ENCODE results near the gene GABBR2. TPM values are rescaled to one million over a fixed set of nuclear protein-coding genes. Genes with fewer than 3 reads are reported as not detected.

GABBR2 gene
- polyA plus RNA-seq, 3 donors, result 3.6 to 6.0 (median 3.8) TPM

DNA sequence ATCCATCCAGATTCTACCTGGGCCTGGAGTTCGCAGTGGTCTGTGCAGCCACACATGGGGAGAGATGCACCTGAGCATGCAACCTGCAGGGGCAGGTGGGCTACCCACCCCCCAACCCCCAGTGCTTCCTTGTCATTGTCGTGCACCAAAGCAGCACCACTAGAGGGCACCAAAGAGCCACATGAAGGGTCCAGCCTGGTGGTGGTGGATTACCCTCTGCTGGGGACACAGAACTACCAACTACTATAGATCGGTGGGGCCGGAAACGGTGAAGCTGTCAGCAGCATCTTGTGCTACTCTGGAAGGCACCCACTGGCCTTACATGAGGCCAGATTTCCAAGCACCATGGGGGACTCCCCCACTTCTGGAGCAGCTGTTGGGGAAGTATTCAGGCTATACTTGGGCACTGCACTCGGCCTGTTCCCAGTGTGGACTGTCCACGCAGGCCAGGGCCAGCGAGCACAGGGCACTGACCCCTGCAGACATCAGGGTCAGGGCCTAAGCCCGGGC, 393.1 kb downstream of the GABBR2 start:
- DNase-seq (ENCODE audit: low read depth in 3 of 3, low spot score in 2 of 3), result peak; percentile 74 to 83 (median 76)

DNA sequence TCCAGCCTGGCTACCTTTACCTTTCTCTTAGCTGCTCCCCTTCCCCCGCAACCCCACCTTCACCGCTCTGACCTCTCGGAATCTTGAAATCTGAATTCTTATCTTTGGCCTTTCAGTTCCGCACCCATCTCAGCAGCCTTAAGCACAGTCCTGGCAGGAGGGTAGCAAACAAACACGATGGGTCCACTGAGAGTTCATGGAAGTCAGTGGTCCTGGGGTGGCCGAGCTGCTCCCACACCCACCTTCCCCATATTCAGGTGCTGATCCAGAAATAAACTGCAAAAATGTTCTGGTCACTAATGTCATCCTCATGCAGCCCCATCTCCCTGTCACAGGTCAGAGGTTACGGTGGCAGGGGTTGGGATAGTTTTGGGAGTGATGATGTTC, 393.7 kb downstream of the GABBR2 start:
- DNase-seq (ENCODE audit: low read depth in 3 of 3, low spot score in 2 of 3), result no peak

- no peak for DNase-seq (ENCODE audit: low read depth in 3 of 3, low spot score in 2 of 3)
These were observed 394.2 kb downstream of the GABBR2 start for GRCh38 chr9:98314381-98315066.

DNA sequence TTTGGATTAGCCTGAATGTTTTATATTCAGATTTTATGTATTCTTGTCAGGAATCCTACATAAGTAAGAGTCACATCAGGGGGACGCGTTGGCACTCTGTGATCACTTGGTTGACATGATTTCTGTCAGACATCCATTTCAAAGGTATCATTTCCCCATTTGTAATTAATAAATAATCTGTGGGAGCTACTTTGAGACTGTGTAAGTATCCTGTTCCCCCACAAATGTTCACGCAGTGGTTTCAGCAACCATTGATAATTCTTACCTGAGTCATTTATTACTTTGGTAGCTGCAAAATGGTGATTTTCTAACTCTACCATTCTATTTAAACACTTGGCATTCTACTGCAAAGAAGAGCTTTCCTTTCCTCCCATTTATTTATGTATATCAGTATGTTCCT, 396.4 kb downstream of the GABBR2 start:
- DNase-seq (ENCODE audit: low read depth in 3 of 3, low spot score in 2 of 3), result no peak

GRCh38 chr9:98311541-98311940, 397.2 kb downstream of the GABBR2 start:
- no peak for DNase-seq (ENCODE audit: low read depth in 3 of 3, low spot score in 2 of 3)

DNA sequence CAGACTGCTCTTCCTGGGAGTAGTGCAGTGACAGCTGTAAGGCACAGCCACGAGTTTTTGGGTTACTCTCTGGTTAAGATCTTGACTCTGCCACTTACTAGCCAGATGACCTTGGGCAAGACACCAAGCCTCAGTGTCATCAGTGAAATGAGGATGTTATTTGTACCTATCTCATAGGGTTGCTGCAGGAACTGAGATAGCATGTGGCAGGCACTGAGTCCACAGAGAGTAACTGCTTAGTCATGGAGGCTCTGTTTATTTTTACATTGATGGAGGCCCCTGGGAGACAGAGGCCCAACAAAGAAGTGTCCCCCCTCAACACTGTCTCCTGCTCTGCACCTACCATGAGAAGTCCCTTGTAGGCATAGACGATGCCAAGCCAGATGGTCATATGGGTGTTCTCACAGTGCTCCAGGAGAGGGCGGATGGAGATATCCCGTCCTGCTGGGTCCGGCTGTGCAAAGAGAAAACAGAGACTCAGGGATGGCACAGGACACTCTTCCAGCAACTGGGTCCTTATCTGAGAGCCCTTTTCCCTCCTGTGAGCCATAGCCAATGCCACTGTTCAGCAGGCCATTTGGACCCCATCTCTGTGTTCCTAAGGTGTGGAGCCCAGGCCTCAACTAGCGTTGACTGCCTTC, 397.9 kb downstream of the GABBR2 start:
- DNase-seq (ENCODE audit: low read depth in 3 of 3, low spot score in 2 of 3), result no peak

DNA sequence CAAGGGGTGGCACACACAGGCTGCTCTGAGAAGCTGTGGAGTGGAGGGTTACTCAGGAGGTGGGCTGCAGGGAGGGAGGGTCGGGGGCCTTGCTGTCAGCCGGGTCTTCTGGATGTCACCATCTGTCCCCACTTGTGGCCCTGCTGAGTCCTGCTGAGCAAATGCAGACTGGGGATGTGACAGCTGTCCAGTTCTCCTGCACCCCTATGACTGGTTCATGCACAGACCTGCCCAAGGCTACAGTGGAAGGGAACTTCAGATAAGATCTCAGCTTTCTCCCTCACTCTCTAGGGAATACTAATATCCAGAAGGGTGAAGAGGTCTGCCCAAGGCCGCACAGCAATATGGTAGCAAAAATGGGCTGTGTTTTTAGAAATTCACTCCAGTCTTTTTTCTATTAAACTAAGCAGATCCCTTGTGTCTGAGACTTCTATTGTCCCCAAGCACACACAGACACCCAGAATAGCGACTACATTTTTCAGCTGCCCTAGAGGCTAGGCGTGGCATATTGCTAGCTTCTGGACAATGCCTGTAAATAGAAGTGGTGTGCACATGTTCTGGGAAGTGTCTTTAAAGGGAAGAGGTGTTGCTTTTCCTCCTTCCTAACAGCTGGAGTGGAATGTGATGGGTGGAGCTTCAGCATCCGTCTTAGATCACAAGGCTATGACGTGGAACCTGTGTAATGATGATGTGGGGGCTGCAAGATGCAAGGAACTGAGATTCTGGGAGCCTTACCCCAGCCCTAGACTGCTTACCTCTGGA, 402.2 kb downstream of the GABBR2 start:
- no peak for DNase-seq (ENCODE audit: low read depth in 3 of 3, low spot score in 2 of 3)

- no peak for DNase-seq (ENCODE audit: low read depth in 3 of 3, low spot score in 2 of 3)
These were observed 404.4 kb downstream of the GABBR2 start for GRCh38 chr9:98304381-98304780.

- no peak for DNase-seq (ENCODE audit: low read depth in 3 of 3, low spot score in 2 of 3)
These were observed 405.1 kb downstream of the GABBR2 start for GRCh38 chr9:98303633-98304125.

GRCh38 chr9:98302938-98303632, 405.6 kb downstream of the GABBR2 start:
- DNase-seq (ENCODE audit: low read depth in 3 of 3, low spot score in 2 of 3), result no peak

DNA sequence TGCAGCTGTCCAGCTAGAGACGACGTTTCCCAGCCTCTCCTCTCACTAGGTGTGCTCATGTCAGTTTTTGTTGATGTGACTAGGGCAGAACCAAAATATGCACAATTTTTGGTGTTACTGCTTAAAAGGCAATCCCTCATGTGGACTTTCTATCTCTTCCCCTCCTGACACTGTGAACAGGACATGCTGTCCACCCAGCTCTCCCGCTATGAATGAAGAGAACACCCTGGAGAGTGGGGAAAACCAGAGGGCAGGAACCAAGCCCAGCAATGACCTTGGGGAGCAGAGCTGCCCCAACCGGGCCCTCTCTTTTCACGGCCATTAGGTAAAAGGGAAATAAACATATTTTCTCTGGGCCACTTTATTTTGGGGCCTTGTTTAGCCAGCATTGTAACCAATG, 406.6 kb downstream of the GABBR2 start:
- no peak for DNase-seq (ENCODE audit: low read depth in 3 of 3, low spot score in 2 of 3)

- DNase-seq (ENCODE audit: low read depth in 3 of 3, low spot score in 2 of 3), result no peak
These were observed 408.1 kb downstream of the GABBR2 start for GRCh38 chr9:98300611-98301010.

DNA sequence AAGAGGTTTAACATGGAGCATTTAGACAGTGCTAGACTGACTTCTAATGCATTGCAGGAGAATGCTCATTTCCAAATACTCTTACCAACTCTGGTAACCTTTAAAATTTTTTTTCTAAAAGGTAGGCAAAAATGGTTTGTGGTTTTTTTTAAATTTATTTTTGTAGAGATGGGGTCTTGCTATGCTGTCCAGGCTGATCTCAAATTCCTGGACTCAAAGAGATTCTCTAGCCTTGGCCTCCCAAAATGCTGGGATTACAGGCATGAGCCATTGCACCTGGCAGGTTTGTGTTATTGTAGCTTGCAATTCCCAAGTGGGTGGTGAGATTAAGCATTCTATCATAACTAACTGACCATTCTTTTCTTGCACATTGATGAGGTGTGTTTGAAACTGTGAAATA, 410.3 kb downstream of the GABBR2 start:
- DNase-seq (ENCODE audit: low read depth in 3 of 3, low spot score in 2 of 3), result no peak

GRCh38 chr9:98295824-98296223, 412.9 kb downstream of the GABBR2 start:
- DNase-seq (ENCODE audit: low read depth in 3 of 3, low spot score in 2 of 3), result no peak

DNA sequence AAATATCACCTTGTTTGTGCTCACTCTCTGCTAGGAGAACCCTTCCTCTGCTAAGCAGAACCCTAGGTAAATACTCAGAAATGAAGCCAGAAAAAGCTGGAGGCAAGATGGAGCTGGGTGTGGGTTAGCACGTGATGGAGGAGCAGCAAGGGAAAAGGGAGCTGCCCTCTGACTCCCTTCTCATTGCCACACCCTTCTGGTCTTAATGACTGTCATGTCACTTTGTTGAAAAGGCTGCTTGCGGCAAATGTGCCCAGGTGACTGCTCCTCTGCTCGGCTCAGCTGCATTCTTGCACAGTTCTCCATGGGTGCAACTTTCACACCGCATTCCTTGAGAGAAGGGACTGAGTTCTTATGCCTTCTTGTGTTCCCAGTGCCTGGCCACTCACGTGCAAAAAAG, 416.9 kb downstream of the GABBR2 start:
- DNase-seq (ENCODE audit: low read depth in 3 of 3, low spot score in 2 of 3), result no peak

DNA sequence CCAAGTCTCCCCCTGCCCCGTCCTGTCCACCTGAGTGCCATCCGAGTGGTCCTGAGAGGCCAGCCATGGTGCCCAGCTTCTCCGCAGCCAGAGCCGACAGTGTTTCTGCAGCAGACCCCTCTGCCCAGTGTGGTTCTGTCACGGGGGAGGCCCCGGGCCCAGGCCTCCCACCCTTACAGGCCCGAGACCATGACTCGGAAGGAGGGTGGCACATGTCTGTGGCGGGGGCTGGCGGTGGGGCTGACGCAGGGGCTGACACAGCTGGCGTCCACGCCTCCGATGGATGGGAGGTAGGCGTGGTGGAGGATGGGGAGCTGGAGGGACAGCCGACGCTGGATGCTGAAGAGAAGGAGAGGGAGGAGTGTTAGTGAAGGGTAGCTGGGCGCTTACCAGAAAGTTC, 418.3 kb downstream of the GABBR2 start:
- no peak for DNase-seq (ENCODE audit: low read depth in 3 of 3, low spot score in 2 of 3)

GRCh38 chr9:98289614-98290201, 419.0 kb downstream of the GABBR2 start:
- DNase-seq (ENCODE audit: low read depth in 3 of 3, low spot score in 2 of 3), result no peak

GRCh38 chr9:98288881-98289280, 419.9 kb downstream of the GABBR2 start:
- no peak for DNase-seq (ENCODE audit: low read depth in 3 of 3, low spot score in 2 of 3)

GRCh38 chr9:98287384-98287783, 421.4 kb downstream of the GABBR2 start:
- no peak for DNase-seq (ENCODE audit: low read depth in 3 of 3, low spot score in 2 of 3)

GRCh38 chr9:98285446-98285845, 423.3 kb downstream of the GABBR2 start:
- DNase-seq (ENCODE audit: low read depth in 3 of 3, low spot score in 2 of 3), result no peak

GRCh38 chr9:98284754-98285153, 424.0 kb downstream of the GABBR2 start:
- no peak for DNase-seq (ENCODE audit: low read depth in 3 of 3, low spot score in 2 of 3)
